ENCODE measurements around the gene HLA-DQA1. TPM values are rescaled to one million over a fixed set of nuclear protein-coding genes. Genes with fewer than 3 reads are reported as not detected.

The HLA-DQA1 gene
- total and polyA plus RNA-seq, 10 of the 15 experiments (the other 5 are each of a cell fraction or from before 2014, with no cell fraction given) = 289 to 1,769 (median 460) TPM

DNA sequence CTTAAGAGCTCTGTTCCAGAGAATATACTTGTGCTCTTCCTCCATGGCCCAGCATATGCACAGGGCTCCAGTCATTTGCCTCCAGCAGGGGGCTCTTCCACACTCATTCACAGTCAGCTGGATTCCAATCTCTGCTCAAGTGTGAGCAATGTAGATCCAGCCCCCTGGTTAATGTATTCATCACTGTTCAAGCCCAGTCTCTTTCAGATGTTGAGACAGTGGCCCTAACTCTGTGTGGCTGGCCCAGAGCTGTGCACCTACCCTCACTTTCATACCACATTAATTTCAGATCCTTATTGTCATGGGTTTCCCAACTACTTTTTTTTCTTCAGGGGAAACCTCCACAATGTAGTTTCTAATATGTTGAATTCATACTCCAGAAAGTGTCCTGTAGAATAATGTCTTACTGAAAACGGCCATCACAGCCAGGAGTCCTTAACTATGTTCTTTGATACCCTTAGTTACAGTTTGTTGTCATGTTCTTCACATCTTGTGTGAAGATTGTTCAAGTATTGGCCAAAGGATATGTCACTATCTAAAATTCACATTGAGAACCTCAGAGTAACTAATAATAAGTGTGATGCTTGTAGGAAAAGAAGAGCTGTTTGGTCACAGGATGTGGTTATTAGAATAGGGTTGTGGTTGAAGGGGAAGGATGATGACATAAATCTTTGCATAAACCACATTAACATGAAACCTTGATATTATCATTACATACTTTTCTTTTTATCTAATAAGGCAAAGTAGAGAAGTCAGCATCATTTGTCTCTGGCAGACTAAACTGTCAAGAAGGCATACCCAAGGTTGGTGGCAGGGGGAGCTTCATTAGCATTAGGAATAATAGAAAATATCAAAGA is 14.4 kb upstream of the HLA-DQA1 start (continued):
- TF ChIP-seq SMC3 (IDR thresholded peaks at IDR 0.05; ENCODE audit: borderline replicate concordance, low read length) (peak; percentile 45; the same call in 1 of the 2 replicates), EP300 (IDR thresholded peaks at IDR 0.05; ENCODE audit: borderline replicate concordance in 1 of 2, control insufficient read depth in 1 of 2, low read depth in 2 of 2, low read length in 2 of 2) (peak in 1 of 2 experiments; percentile 96), MYB (IDR thresholded peaks at IDR 0.05; ENCODE audit: borderline replicate concordance, low read depth, low read length) (no peak), RUNX3 (IDR thresholded peaks at IDR 0.05; ENCODE audit: low read length) (peak; percentile 100), ZNF687 (IDR thresholded peaks at IDR 0.05) (peak; percentile 87), JUNB (IDR thresholded peaks at IDR 0.05) (peak; percentile 55), ASH2L (IDR thresholded peaks at IDR 0.05; ENCODE audit: borderline replicate concordance, low read depth) (0 out of 2 replicates have a peak, but pooled peaks have one; percentile 63), TAF1 (IDR thresholded peaks at IDR 0.05; ENCODE audit: borderline replicate concordance, low read depth, low read length) (peak; percentile 38; the same call in 1 of the 2 replicates), NR2C2 (IDR thresholded peaks at IDR 0.05; ENCODE audit: borderline replicate concordance, control insufficient read depth, insufficient read length, low read depth) (no peak), ZNF384 (IDR thresholded peaks at IDR 0.05; ENCODE audit: borderline replicate concordance, low read depth, low read length) (peak; percentile 76), BMI1 (IDR thresholded peaks at IDR 0.05; ENCODE audit: borderline replicate concordance) (no peak), ZNF207 (IDR thresholded peaks at IDR 0.05; ENCODE audit: borderline replicate concordance) (peak; percentile 79; the same call in 1 of the 2 replicates), MTA3 (IDR thresholded peaks at IDR 0.05; ENCODE audit: borderline replicate concordance, low read length) (peak; percentile 86; the same call in 1 of the 2 replicates), ZNF592 (IDR thresholded peaks at IDR 0.05) (peak; percentile 15; the same call in 1 of the 2 replicates), SMARCA5 (IDR thresholded peaks at IDR 0.05) (peak; percentile 79), ETV6 (conservative IDR thresholded peaks at IDR 0.05 in 1 of 2, IDR thresholded peaks at IDR 0.05 in 1 of 2; ENCODE audit: borderline replicate concordance in 1 of 2, low read depth in 1 of 2) (peak in 1 of 2 experiments; percentile 78; a peak in 2 of 4 replicates), STAT1 (conservative IDR thresholded peaks at IDR 0.05) (no peak), PBX3 (IDR thresholded peaks at IDR 0.05; ENCODE audit: insufficient replicate concordance, low read depth, low read length) (no peak), PML (IDR thresholded peaks at IDR 0.05; ENCODE audit: low read length) (peak; percentile 81)
